CD4-positive, alpha-beta T cell (primary cell): ENCODE results near the gene C2CD5. TPM values are rescaled to one million over a fixed set of nuclear protein-coding genes. Genes with fewer than 3 reads are reported as not detected.
A peak's percentile ranks its signal among the peaks of the same experiment; 100 is the strongest.

Experiments used
- ATAC-seq: fragments of 200-7000 bp; cut with Tn5 transposase; one replicate; pipeline ENCODE4 v1.10.0; 2022; ENCODE audit warnings: mild to moderate bottlenecking; ENCODE audit not compliant: poor library complexity
- CTCF ChIA-PET: fragments of 350-600 bp; sonication (Branson Sonifier 250); formaldehyde crosslinking; loops from one replicate; lab custom pipeline; 2021; ENCODE audit warnings: antibody characterized with exemption, inconsistent platforms; lab: Charles Lee
- POLR2A ChIA-PET: fragments of 350-600 bp; sonication (Branson Sonifier 250); formaldehyde crosslinking; loops from one replicate; lab custom pipeline; 2021; ENCODE audit warnings: antibody characterized with exemption, inconsistent platforms; lab: Charles Lee
- DNase-seq, 14 experiments: peaks; one replicate each; pipeline ENCODE4 v3.0.0-alpha.2; 2013 to 2020; ENCODE audit warnings: mixed read lengths in 2 of 14
- H3K27ac ChIP-seq, 2 donors: one replicate each; pipeline versions ENCODE4 v1.5.1 to v1.7.0; 2013; ENCODE audit warnings: low read length in 2 of 2, low read depth in 1 of 2, mild to moderate bottlenecking in 1 of 2
- H3K27me3 ChIP-seq, 2 experiments: 1 replicate in 1 of 2; 2 replicates in 1 of 2; pipeline versions ENCODE4 v1.6.1 to v1.7.0; 2013; ENCODE audit warnings: low read length in 2 of 2, control low read depth in 1 of 2, mild to moderate bottlenecking in 1 of 2, moderate library complexity in 1 of 2; ENCODE audit not compliant: insufficient read depth in 2 of 2, control insufficient read depth in 1 of 2
- H3K36me3 ChIP-seq: one replicate; pipeline ENCODE4 v1.6.1; 2013; ENCODE audit warnings: low read length, control low read depth; ENCODE audit not compliant: insufficient read depth
- H3K4me1 ChIP-seq: one replicate; pipeline ENCODE4 v1.6.1; 2013; ENCODE audit warnings: low read length, control low read depth; ENCODE audit not compliant: insufficient read depth
- H3K4me3 ChIP-seq: one replicate; pipeline ENCODE4 v1.5.1; 2013; ENCODE audit warnings: mild to moderate bottlenecking, low read length, moderate library complexity
- H3K9me3 ChIP-seq, 2 experiments: 1 replicate in 1 of 2; 2 replicates in 1 of 2; pipeline versions ENCODE4 v1.6.1 to v1.7.0; 2013; ENCODE audit warnings: low read length in 2 of 2, mild to moderate bottlenecking in 2 of 2, control low read depth in 1 of 2, moderate library complexity in 1 of 2; ENCODE audit not compliant: control insufficient read depth in 1 of 2, insufficient read depth in 1 of 2
- H3K27ac Mint-ChIP-seq: one replicate; pipeline ENCODE4 v1.8.0; 2020; ENCODE audit warnings: mixed read lengths
- H3K27me3 Mint-ChIP-seq: one replicate; pipeline ENCODE4 v1.8.0; 2021; ENCODE audit warnings: mixed read lengths
- H3K36me3 Mint-ChIP-seq: one replicate; pipeline ENCODE4 v1.8.0; 2021; ENCODE audit warnings: low read depth, mixed read lengths
- H3K4me1 Mint-ChIP-seq: one replicate; pipeline ENCODE4 v1.8.0; 2021; ENCODE audit warnings: low read depth, mixed read lengths
- H3K4me3 Mint-ChIP-seq: one replicate; pipeline ENCODE4 v1.8.0; 2020; ENCODE audit warnings: mild to moderate bottlenecking, mixed read lengths
- H3K9me3 Mint-ChIP-seq: one replicate; pipeline ENCODE4 v1.8.0; 2020; ENCODE audit warnings: mixed read lengths
- intact Hi-C, 2 experiments: fragments of 100-400 bp; cut with DNase I in 1 of 2; cut with micrococcal nuclease in 1 of 2; formaldehyde crosslinking; loops; one replicate each; pipeline versions ENCODE4 v1.15.1 to v1.9.0; 2023 to 2025; cut with DNase I, micrococcal nuclease
- total RNA-seq, 174 experiments: library from RNA in 2 of 174; stranded (reverse) in 2 of 174; gene quantifications; one replicate each; pipeline ENCODE4 v1.2.3 and lab custom pipeline; 2021 to 2026
- TF ChIP-seq, protein P1 (sequence below): fragments of 200-600 bp; IDR thresholded peaks from one replicate; pipeline ENCODE4 v1.8.0; 2022; ENCODE audit warnings: antibody characterized with exemption, mild to moderate bottlenecking

Gene C2CD5
- total RNA-seq, 2 experiments from 2014 or later: 21.8 to 23.2 TPM

DNA sequence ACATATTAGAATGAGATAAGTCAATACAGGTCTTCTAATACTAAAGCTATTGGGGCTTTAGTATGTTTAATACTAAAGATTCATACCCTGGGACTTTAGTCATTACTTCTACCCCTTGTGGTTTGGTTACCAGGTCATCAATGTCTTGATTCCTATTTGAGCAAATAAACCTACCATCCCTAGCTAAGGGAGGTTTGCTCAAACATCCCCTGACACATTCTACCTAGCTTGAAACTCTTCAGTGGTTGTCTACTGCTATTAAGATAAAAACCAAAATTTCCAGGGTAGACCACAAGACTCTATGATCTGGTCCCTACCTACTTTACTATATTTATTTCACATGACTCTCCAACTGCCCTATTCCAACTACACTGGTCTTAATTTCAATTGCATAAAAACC lies 7.3 kb upstream of the C2CD5 start:
- no peak overlapping the region for H3K27ac ChIP-seq
- TF ChIP-seq, protein P1, sequence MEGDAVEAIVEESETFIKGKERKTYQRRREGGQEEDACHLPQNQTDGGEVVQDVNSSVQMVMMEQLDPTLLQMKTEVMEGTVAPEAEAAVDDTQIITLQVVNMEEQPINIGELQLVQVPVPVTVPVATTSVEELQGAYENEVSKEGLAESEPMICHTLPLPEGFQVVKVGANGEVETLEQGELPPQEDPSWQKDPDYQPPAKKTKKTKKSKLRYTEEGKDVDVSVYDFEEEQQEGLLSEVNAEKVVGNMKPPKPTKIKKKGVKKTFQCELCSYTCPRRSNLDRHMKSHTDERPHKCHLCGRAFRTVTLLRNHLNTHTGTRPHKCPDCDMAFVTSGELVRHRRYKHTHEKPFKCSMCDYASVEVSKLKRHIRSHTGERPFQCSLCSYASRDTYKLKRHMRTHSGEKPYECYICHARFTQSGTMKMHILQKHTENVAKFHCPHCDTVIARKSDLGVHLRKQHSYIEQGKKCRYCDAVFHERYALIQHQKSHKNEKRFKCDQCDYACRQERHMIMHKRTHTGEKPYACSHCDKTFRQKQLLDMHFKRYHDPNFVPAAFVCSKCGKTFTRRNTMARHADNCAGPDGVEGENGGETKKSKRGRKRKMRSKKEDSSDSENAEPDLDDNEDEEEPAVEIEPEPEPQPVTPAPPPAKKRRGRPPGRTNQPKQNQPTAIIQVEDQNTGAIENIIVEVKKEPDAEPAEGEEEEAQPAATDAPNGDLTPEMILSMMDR: no peak
- no peak overlapping the region for H3K4me3 Mint-ChIP-seq
- no peak for DNase-seq
- no peaks in the 10 kb centered on the region for H3K27me3 ChIP-seq
- H3K9me3 ChIP-seq: peaks cover 6% of the 10 kb centered on the region in 2 experiments
- H3K27ac Mint-ChIP-seq: no peak overlapping the region
- ChIA-PET CTCF (interaction anchor here (1.1 kb wide), 1 partner anchor 22 kb away, joined by 3 read pairs; no protein-coding TSS in a partner anchor), POLR2A (no interaction called here)
- intact Hi-C loops: no loop called here
- no peaks in the 10 kb centered on the region for H3K4me1 ChIP-seq
- no peaks in the 10 kb centered on the region for H3K36me3 ChIP-seq
- ATAC-seq: no peak
- H3K36me3 Mint-ChIP-seq: no peaks in the 10 kb centered on the region
- H3K4me3 ChIP-seq: no peak overlapping the region
- H3K9me3 Mint-ChIP-seq: peaks cover 9% of the 10 kb centered on the region
- no peaks in the 10 kb centered on the region for H3K4me1 Mint-ChIP-seq
- peaks cover 24% of the 10 kb centered on the region for H3K27me3 Mint-ChIP-seq

DNA sequence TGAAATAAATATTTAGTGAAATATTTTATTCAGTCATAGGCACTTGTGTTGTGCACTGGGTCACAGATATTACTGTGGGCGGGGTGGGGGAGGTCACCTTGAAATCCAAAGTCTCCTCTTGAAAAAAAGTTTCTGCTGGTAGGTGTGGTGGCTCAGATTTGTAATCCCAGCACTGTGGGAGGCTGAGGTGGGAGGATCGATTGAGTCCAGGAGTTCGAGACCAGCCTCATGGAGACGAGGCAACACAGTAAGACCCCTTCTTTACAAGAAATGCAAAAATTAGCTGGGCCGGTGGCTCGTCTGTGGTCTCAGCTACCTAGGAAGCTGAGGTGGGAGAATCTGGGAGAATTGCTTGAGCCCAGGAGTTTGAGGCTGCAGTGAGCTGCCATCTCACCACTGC lies 913 bp upstream of the C2CD5 start:
- ChIA-PET POLR2A (interaction anchor here (0.7 to 1.9 kb wide), 10 partner anchors 10 to 1108 kb away, joined by 3 to 60 read pairs (median 6); partner anchors contain the start of genes ETNK1, GOLT1B and PYROXD1), CTCF (interaction anchor here (1.6 to 2.0 kb wide), 2 partner anchors 16 to 83 kb away, joined by 7 to 12 read pairs; no protein-coding TSS in a partner anchor)
- Histone ChIP-seq H3K9me3 (no peaks in the 10 kb centered on the region), H3K4me3 (peak overlapping the region; percentile 82), H3K4me1 (peaks cover 28% of the 10 kb centered on the region), H3K27me3 (no peaks in the 10 kb centered on the region), H3K36me3 (no peaks in the 10 kb centered on the region), H3K27ac (no peak overlapping the region)
- TF ChIP-seq, protein P1: no peak
- Mint-ChIP-seq H3K9me3 (peaks cover 2% of the 10 kb centered on the region), H3K36me3 (peaks cover 22% of the 10 kb centered on the region), H3K4me3 (peak overlapping the region; percentile 77), H3K4me1 (peaks cover 38% of the 10 kb centered on the region), H3K27ac (peak overlapping the region; percentile 97), H3K27me3 (peaks cover 11% of the 10 kb centered on the region)
- intact Hi-C loops: loop anchor here in 1 of 2 experiments (10.0 kb wide), 1 partner anchor 1040 kb away; the partner anchor contains the start of genes GOLT1B and RECQL
- peak in 1 of 14 experiments; percentile 16 for DNase-seq
- ATAC-seq: no peak

DNA sequence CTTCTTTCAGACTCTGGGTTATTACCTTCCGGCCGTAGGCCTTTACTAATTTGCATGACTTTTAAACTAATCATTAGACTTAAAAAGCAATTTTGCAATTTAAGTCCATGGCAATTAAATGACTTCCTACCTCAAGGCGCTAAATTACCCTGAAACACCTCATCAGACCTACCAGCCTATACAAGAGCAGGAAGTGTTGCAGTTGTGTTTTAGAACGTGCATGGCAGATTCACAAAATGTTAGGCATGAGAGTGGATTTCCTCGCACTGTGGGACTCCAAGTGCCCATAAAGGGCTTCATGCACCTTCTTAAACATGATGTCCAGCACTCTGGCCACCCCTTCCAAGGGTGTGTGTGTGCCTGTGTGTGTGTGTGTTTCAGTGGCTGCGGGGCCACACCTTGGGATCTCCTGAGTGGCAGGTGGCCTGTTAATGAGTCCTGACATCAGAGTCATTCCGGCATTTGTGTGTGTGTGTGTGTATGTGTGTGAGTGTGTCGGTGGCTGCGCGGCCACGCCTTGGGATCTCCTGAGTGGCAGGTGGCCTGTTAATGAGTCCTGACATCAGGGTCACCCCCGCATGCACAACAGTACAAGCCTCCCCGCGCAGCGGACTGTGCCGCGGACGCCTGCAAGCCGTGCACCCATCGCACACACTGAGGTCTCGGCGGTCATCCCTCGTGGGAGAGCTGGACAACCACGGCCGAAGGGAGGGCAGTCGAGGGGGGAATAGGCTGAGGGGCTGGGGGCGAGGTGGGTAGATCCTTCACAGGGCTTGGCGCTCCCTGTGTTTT lies 900 bp downstream of the C2CD5 start:
- peak overlapping the region; percentile 59 to 81 for H3K27ac ChIP-seq
- Mint-ChIP-seq H3K27me3 (peaks cover 3% of the 10 kb centered on the region), H3K27ac (peak overlapping the region; percentile 97), H3K4me1 (peaks cover 52% of the 10 kb centered on the region), H3K4me3 (peak overlapping the region; percentile 95), H3K36me3 (peaks cover 29% of the 10 kb centered on the region), H3K9me3 (peaks cover 2% of the 10 kb centered on the region)
- DNase-seq (peak; percentile 7 to 69 (median 34)), ATAC-seq (peak; percentile 13)
- intact Hi-C loops: loop anchor here (1.0 to 10.0 kb wide), 5 partner anchors 79 to 1039 kb away; partner anchors contain the start of genes CMAS (in 1 of the 2), ETNK1 (in 1 of the 2), GOLT1B (in 1 of the 2) and RECQL (in 1 of the 2)
- peaks cover 2% of the 10 kb centered on the region for H3K36me3 ChIP-seq
- H3K4me3 ChIP-seq: peak overlapping the region; percentile 82
- TF ChIP-seq, protein P1: no peak
- ChIA-PET POLR2A (interaction anchor here (0.9 to 1.9 kb wide), 8 partner anchors 8 to 1106 kb away, joined by 4 to 60 read pairs (median 6); partner anchors contain the start of genes ETNK1, GOLT1B and PYROXD1), CTCF (interaction anchor here (1.6 to 2.0 kb wide), 2 partner anchors 14 to 85 kb away, joined by 7 to 12 read pairs; no protein-coding TSS in a partner anchor)
- no peaks in the 10 kb centered on the region for H3K27me3 ChIP-seq
- H3K9me3 ChIP-seq: no peaks in the 10 kb centered on the region
- H3K4me1 ChIP-seq: peaks cover 31% of the 10 kb centered on the region
